ENCODE measurements around the gene ALCAM.

The ALCAM gene

GRCh38 chr3:105367063-105367405 is 325 bp downstream of the ALCAM start:
- TF ChIP-seq CTCF (IDR thresholded peaks at IDR 0.05; ENCODE audit: extremely low read depth, missing control alignments): no peak
- DNase-seq (ENCODE audit: low spot score): peak; percentile 26

- TF ChIP-seq CTCF (IDR thresholded peaks at IDR 0.05; ENCODE audit: extremely low read depth, missing control alignments): no peak
- DNase-seq (ENCODE audit: low spot score): peak; percentile 77
These were observed 901 bp downstream of the ALCAM start for GRCh38 chr3:105367406-105368213.

- TF ChIP-seq CTCF (IDR thresholded peaks at IDR 0.05; ENCODE audit: extremely low read depth, missing control alignments): no peak
- peak; percentile 73 for DNase-seq (ENCODE audit: low spot score)
These were observed 2.1 kb downstream of the ALCAM start for GRCh38 chr3:105368566-105369499.

GRCh38 chr3:105369500-105370371 is 3.0 kb downstream of the ALCAM start:
- peak; percentile 30 for DNase-seq (ENCODE audit: low spot score)
- TF ChIP-seq CTCF (IDR thresholded peaks at IDR 0.05; ENCODE audit: extremely low read depth, missing control alignments): peak; percentile 32

- TF ChIP-seq CTCF (IDR thresholded peaks at IDR 0.05; ENCODE audit: extremely low read depth, missing control alignments): no peak
- DNase-seq (ENCODE audit: low spot score): no peak
These were observed 6.7 kb downstream of the ALCAM start for GRCh38 chr3:105373383-105373782.

- DNase-seq (ENCODE audit: low spot score): no peak
- TF ChIP-seq CTCF (IDR thresholded peaks at IDR 0.05; ENCODE audit: extremely low read depth, missing control alignments): no peak
These were observed 9.2 kb downstream of the ALCAM start for GRCh38 chr3:105375750-105376511.

Measured in GM20000 (cell line).